ENCODE results near the gene NECTIN1.

The NECTIN1 gene

DNA sequence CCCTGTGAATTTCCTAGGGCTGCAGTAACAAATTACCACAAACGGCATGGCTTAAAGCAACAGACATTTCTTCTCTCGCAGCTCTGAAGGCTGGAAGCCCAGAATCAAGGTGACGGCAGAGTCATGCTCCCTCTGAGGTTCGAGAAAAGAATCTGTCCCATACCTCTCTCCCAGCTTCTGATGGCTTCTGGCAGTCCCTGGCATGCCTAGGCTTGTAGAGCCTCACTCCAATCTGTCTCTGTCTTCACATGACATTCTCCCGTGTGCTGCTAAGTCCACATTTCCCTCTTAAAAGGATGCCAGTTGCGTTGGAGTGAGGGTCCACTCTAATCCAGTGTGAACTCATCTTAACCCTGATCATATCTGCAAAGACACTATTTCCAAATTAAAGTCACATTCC is 116.2 kb downstream of the NECTIN1 start:
- DNase-seq (ENCODE audit: low read depth), result no peak
- TF ChIP-seq, protein P1, sequence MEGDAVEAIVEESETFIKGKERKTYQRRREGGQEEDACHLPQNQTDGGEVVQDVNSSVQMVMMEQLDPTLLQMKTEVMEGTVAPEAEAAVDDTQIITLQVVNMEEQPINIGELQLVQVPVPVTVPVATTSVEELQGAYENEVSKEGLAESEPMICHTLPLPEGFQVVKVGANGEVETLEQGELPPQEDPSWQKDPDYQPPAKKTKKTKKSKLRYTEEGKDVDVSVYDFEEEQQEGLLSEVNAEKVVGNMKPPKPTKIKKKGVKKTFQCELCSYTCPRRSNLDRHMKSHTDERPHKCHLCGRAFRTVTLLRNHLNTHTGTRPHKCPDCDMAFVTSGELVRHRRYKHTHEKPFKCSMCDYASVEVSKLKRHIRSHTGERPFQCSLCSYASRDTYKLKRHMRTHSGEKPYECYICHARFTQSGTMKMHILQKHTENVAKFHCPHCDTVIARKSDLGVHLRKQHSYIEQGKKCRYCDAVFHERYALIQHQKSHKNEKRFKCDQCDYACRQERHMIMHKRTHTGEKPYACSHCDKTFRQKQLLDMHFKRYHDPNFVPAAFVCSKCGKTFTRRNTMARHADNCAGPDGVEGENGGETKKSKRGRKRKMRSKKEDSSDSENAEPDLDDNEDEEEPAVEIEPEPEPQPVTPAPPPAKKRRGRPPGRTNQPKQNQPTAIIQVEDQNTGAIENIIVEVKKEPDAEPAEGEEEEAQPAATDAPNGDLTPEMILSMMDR (IDR thresholded peaks at IDR 0.05; ENCODE audit: control insufficient read depth, insufficient read depth, low read depth, low read length, missing control alignments), result no peak
- no peak overlapping the region for H3K4me3 ChIP-seq (ENCODE audit: control insufficient read depth, low read depth, low read length)

DNA sequence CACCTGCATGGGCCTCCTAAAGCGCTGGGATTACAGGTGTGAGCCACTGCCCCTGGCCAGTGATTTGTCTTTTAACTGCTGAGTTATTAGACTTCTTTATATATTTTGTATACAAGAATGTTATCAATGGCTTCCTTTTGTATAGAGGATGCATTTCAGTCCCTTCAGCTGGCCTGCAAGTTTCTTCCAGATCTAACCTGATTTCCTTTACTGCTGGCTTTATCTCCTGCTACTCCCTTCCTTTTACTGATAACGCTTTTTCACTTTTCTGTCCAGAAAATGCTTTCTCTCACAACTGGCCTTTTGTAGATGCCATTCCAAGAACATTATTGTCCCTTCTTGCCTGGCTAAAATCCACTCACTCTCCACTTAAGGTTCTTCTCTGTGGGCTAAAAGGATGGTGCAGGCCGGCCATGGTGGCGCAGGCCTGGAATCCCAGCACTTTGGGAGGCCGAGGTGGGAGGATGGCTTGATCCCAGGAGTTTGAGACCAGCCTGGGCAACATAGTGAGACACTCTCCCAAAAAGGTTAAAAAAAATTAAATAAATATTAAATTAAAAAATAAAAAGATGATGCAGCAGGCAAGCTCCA is 118.1 kb downstream of the NECTIN1 start:
- no peak for DNase-seq (ENCODE audit: low read depth)
- TF ChIP-seq, protein P1 (IDR thresholded peaks at IDR 0.05; ENCODE audit: control insufficient read depth, insufficient read depth, low read depth, low read length, missing control alignments), result no peak
- H3K4me3 ChIP-seq (ENCODE audit: control insufficient read depth, low read depth, low read length), result no peak overlapping the region

DNA sequence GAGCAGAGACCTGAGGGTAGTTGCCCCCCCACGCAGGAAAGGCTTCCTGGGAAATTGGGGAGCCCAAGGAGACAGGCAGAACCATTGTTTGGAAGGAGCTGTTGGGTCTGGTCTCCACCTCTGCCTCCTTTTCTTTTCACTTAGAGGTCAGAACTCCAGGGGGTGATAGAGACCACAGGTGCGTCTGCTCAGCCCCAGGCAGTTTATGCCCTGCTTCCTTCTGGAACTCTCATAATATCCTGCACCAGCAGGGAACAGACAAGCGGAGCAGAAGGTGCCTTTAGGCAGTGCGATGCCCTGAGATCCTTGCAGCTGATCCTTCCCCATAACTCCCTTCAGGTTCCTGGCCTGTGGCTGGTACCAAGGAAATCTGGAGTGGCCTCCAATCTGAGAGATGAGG is 120.2 kb downstream of the NECTIN1 start:
- no peak for DNase-seq (ENCODE audit: low read depth)
- no peak overlapping the region for H3K4me3 ChIP-seq (ENCODE audit: control insufficient read depth, low read depth, low read length)
- TF ChIP-seq, protein P1 (IDR thresholded peaks at IDR 0.05; ENCODE audit: control insufficient read depth, insufficient read depth, low read depth, low read length, missing control alignments), result no peak

DNA sequence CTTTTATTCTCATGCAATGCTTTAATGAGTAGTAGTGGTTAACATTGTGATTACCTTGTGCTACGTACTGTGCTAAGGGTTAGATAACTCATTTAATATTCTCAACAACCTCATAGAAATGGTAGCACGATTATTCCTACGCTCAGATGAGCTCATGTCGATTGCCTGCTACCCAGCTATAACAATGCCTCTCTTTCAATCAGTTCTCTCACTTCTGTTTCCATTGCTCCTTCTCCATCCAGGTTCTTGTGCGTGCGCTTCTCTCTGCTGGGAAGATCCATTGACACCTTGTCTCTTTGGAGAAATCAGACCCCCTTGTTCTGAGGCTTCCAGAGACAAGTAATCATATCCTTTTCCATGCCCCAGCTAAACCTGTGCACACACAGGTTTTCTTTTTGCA is 120.8 kb downstream of the NECTIN1 start:
- DNase-seq (ENCODE audit: low read depth), result no peak
- no peak overlapping the region for H3K4me3 ChIP-seq (ENCODE audit: control insufficient read depth, low read depth, low read length)
- TF ChIP-seq, protein P1 (IDR thresholded peaks at IDR 0.05; ENCODE audit: control insufficient read depth, insufficient read depth, low read depth, low read length, missing control alignments), result no peak

DNA sequence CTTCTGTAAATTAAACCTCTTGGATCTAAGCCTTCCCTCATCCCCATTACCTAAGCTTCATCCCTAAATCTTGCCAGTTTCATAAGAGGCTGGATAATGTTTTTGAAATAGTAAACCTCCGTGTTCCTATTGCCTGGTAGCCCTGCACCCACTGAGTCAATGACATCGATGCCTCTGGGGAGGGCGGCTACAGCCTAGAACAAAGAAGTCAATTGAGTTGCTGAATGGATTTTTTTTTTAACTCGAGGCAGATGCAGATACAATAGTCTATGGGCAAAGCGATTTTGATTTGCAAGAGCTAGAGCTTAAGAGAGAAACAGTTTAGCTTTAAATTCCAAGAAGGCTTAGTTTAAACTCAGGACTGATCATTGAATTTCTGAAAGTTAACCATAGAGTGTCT is 121.3 kb downstream of the NECTIN1 start:
- TF ChIP-seq, protein P1 (IDR thresholded peaks at IDR 0.05; ENCODE audit: control insufficient read depth, insufficient read depth, low read depth, low read length, missing control alignments), result no peak
- no peak overlapping the region for H3K4me3 ChIP-seq (ENCODE audit: control insufficient read depth, low read depth, low read length)
- no peak for DNase-seq (ENCODE audit: low read depth)

DNA sequence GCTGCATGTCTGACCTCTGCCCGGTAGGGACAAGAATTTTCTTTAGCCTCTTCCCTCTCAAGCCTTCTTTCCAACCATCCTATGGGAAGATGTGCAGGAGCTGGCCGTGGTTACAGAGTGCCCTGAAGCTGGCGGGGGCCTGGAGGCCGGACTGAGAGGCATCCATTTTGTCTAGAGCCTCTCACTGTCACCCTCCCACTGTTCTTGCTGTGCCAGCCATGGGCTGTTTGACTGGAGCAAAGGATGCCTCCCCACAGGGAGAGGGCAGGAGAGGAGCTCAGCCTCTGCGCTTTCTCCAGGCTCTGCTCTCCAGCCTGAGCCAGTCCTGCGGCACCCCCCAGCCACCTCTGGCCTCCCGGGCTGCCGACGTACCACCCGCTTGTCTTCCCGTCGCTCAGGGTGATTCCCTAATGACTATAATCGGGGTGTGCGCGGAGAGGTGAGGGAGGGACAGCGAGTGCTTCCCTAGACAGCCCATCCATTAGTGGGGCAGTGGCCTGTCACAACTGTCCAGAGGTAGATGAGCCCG is 123.8 kb downstream of the NECTIN1 start:
- H3K4me3 ChIP-seq (ENCODE audit: control insufficient read depth, low read depth, low read length), result no peak overlapping the region
- TF ChIP-seq, protein P1 (IDR thresholded peaks at IDR 0.05; ENCODE audit: control insufficient read depth, insufficient read depth, low read depth, low read length, missing control alignments), result no peak
- no peak for DNase-seq (ENCODE audit: low read depth)

All from AG09309 (cell line).